GM12874 (cell line): ENCODE results near the gene SP1.

ENCODE experiments used
- CTCF ChIP-seq: IDR thresholded peaks from 2 replicates; pipeline ENCODE4 v1.5.1; 2011; ENCODE audit warnings: low read depth, mild to moderate bottlenecking, control low read depth, low read length, moderate library complexity; ENCODE audit not compliant: insufficient read depth

The SP1 gene

GRCh38 chr12:53365245-53365904 is 14.6 kb upstream of the SP1 start:
- no peak for TF ChIP-seq CTCF

DNA sequence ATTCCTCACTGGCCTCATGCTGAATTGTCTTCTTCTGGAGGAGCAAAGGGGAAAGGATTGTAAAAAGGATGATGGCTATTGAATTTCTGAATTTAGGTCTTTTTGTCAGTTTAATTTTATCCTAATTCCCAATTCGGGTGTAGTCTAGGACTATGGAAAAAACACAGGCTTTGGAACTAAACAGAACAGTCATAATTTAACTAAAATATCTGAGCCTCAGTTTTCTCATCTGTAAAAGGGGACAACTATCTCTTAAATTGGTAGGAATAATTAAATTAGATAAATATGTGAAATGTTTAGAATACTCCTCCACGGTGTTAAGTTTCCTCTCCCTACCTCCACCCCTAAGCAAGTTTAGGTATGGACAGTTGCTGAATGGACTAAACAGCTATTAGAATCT is 3.2 kb upstream of the SP1 start:
- TF ChIP-seq CTCF: no peak

DNA sequence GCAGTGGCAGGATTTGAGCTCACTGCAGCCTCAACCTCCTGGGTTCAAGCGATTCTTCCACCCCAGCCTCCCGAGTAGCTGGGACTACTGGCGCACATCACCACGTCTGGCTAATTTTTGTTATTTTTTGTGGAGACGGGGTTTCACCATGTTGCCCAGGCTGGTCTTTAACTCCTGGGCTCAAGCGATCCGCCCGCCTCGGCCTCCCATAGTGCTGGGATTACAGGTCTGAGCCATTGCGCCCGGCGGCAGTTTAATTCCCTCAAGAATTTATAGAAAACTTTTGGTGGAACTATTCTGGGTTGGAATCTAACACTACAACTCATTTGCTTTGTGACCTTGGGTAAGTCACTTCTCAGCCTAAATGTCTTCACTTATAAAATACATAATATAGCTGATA is 1.8 kb upstream of the SP1 start:
- no peak for TF ChIP-seq CTCF

- no peak for TF ChIP-seq CTCF
These were observed 1.1 kb upstream of the SP1 start for GRCh38 chr12:53378724-53379388.

DNA sequence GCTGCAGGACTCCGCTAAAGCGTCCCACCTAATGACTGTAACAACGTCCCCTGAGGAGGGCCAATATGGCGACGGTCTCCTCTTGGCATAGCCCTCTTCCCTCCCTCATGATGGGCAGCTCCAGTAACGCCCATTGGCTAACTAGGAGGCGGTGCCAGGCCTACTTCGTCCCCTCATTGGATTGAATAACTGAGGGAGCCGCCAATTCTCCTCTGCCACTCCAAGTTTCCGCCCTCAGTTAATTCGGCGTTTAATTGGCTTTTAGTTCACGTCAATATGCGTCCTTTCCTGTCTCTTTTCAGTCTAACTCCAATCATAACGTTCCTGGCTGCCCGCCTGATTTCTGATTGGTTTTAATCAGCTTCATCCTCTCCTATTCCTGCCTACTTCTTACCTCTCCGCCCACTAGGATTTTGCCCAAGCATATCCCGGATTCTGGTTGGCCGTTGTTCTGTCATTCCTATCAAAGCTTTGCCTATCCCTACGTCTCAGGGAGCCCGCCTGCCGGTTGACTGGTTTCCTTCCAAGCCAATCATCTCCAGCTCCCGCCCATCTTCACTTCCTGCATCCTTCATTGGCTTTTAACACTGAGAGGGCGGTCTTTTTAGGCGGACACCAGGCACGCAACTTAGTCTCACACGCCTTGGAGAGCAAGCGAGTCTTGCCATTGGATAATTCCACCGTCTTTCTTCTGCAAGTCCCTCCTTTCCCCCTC is 430 bp upstream of the SP1 start:
- no peak for TF ChIP-seq CTCF

- TF ChIP-seq CTCF: no peak
These were observed 1.1 kb downstream of the SP1 start for GRCh38 chr12:53380794-53381730.
